HG03064 (cell line): ENCODE measurements around the gene TRIM2.

Experiments
- ATAC-seq: cut with Tn5 transposase; IDR thresholded peaks from one replicate; pipeline ENCODE4 v1.9.1; 2021; ENCODE audit warnings: low read depth; ENCODE audit not compliant: unreplicated experiment

TRIM2 gene

GRCh38 chr4:153221783-153222706 is 17.8 kb downstream of the TRIM2 start:
- peak; percentile 16 for ATAC-seq

- ATAC-seq, result peak; percentile 57
Observed at GRCh38 chr4:153222707-153223426, 18.6 kb downstream of the TRIM2 start.

- no peak for ATAC-seq
Observed at GRCh38 chr4:153223427-153223801, 19.2 kb downstream of the TRIM2 start.

GRCh38 chr4:153223930-153224329 is 19.7 kb downstream of the TRIM2 start:
- no peak for ATAC-seq

- no peak for ATAC-seq
Observed at GRCh38 chr4:153224474-153224873, 20.2 kb downstream of the TRIM2 start.

GRCh38 chr4:153227469-153228075 is 23.3 kb downstream of the TRIM2 start:
- no peak for ATAC-seq

GRCh38 chr4:153228512-153229140 is 24.4 kb downstream of the TRIM2 start:
- no peak for ATAC-seq

- ATAC-seq, result no peak
Observed at GRCh38 chr4:153229545-153229944, 25.3 kb downstream of the TRIM2 start.

GRCh38 chr4:153232768-153233167 is 28.5 kb downstream of the TRIM2 start:
- no peak for ATAC-seq

- ATAC-seq, result no peak
Observed at GRCh38 chr4:153233761-153234371, 29.6 kb downstream of the TRIM2 start.

- no peak for ATAC-seq
Observed at GRCh38 chr4:153234885-153235284, 30.6 kb downstream of the TRIM2 start.

- ATAC-seq, result no peak
Observed at GRCh38 chr4:153238135-153238919, 34.1 kb downstream of the TRIM2 start.

GRCh38 chr4:153239409-153239808 is 35.2 kb downstream of the TRIM2 start:
- no peak for ATAC-seq

- no peak for ATAC-seq
Observed at GRCh38 chr4:153241295-153241694, 37.1 kb downstream of the TRIM2 start.

- no peak for ATAC-seq
Observed at GRCh38 chr4:153241970-153242838, 38.0 kb downstream of the TRIM2 start.

GRCh38 chr4:153242839-153243324 is 38.6 kb downstream of the TRIM2 start:
- no peak for ATAC-seq

- no peak for ATAC-seq
Observed at GRCh38 chr4:153243468-153243867, 39.2 kb downstream of the TRIM2 start.

- no peak for ATAC-seq
Observed at GRCh38 chr4:153244969-153245368, 40.7 kb downstream of the TRIM2 start.

GRCh38 chr4:153245775-153246174 is 41.5 kb downstream of the TRIM2 start:
- no peak for ATAC-seq
